Inflammatory macrophage treated with lipopolysaccharide for 1 hour (primary cell): ENCODE results near the gene C1orf52.
"Not testable (repeated sequence)": the region's sequence is repeated elsewhere in the genome, so short reads cannot be mapped to it uniquely, and the experiment has no call there.

Source experiments
- DNase-seq, 2 donors: peaks; one replicate each; pipeline ENCODE4 v3.0.0-alpha.2; 2020 to 2022

The C1orf52 gene

GRCh38 chr1:85277802-85278201 is 18.3 kb upstream of the C1orf52 start:
- peak in 1 of 2 donors; percentile 45 for DNase-seq

GRCh38 chr1:85276978-85277639 is 17.6 kb upstream of the C1orf52 start:
- no peak for DNase-seq

GRCh38 chr1:85276215-85276977 is 16.9 kb upstream of the C1orf52 start, which contains the start of gene BCL10:
Gene BCL10, minus strand, starts transcription at chr1:85276632. Its CDS starts 280 bp downstream, at chr1:85276352.
- DNase-seq, result peak; percentile 99 to 100

- peak; percentile 50 to 54 for DNase-seq
Measured at GRCh38 chr1:85275701-85276214, 16.3 kb upstream of the C1orf52 start.

- DNase-seq, result peak; percentile 72 to 80
Measured at GRCh38 chr1:85274969-85275453, 15.5 kb upstream of the C1orf52 start.

- no peak for DNase-seq
Measured at GRCh38 chr1:85273397-85273796, 13.9 kb upstream of the C1orf52 start.

GRCh38 chr1:85268801-85269585 is 9.5 kb upstream of the C1orf52 start:
- no peak for DNase-seq

GRCh38 chr1:85267313-85267712 is 7.9 kb upstream of the C1orf52 start:
- DNase-seq, result no peak

GRCh38 chr1:85264150-85264549 is 4.7 kb upstream of the C1orf52 start:
- no peak for DNase-seq

- DNase-seq, result no peak
Measured at GRCh38 chr1:85262985-85263384, 3.5 kb upstream of the C1orf52 start.

GRCh38 chr1:85259912-85260274 is 431 bp upstream of the C1orf52 start:
- DNase-seq, result no peak

- peak; percentile 27 to 31 for DNase-seq
Measured at GRCh38 chr1:85258536-85259117, 835 bp downstream of the C1orf52 start.

- not testable (repeated sequence) for DNase-seq
Measured at GRCh38 chr1:85249042-85249441, 10.4 kb downstream of the C1orf52 start.

- DNase-seq, result no peak
Measured at GRCh38 chr1:85245891-85246290, 13.6 kb downstream of the C1orf52 start.

- no peak for DNase-seq
Measured at GRCh38 chr1:85245456-85245855, 14.0 kb downstream of the C1orf52 start.

- DNase-seq, result no peak
Measured at GRCh38 chr1:85244271-85245061, 15.0 kb downstream of the C1orf52 start.

GRCh38 chr1:85243372-85243771 is 16.1 kb downstream of the C1orf52 start:
- DNase-seq, result no peak

GRCh38 chr1:85240643-85241042 is 18.8 kb downstream of the C1orf52 start:
- no peak for DNase-seq

GRCh38 chr1:85240174-85240601 is 19.3 kb downstream of the C1orf52 start:
- no peak for DNase-seq

GRCh38 chr1:85237613-85238012 is 21.8 kb downstream of the C1orf52 start:
- DNase-seq, result no peak

- DNase-seq, result no peak
Measured at GRCh38 chr1:85230305-85230977, 29.0 kb downstream of the C1orf52 start.
